ENCODE results near the gene FAM162A.

The FAM162A gene

DNA sequence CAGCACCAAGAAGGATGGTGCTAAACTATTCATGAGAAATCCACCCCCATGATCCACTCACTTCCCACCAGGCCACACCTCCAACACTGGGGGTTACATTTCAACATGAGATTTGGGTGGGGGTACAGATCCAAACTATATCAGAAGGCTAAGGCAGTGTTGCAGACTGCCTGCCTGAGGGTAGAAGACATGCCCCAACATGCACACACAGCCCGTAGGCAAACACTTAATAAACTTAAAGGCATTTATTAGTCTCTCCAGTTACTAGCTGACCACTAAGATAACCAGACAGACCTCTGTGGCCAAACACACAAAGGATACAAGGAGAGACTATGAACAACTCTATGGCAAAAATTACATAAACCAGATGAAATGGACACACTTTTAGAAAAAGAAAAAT, 10.2 kb downstream of the FAM162A start:
- H3K36me3 ChIP-seq, result peaks cover 4% of the 10 kb centered on the region; the same call in 1 of the 2 replicates
- TF ChIP-seq, protein P1, sequence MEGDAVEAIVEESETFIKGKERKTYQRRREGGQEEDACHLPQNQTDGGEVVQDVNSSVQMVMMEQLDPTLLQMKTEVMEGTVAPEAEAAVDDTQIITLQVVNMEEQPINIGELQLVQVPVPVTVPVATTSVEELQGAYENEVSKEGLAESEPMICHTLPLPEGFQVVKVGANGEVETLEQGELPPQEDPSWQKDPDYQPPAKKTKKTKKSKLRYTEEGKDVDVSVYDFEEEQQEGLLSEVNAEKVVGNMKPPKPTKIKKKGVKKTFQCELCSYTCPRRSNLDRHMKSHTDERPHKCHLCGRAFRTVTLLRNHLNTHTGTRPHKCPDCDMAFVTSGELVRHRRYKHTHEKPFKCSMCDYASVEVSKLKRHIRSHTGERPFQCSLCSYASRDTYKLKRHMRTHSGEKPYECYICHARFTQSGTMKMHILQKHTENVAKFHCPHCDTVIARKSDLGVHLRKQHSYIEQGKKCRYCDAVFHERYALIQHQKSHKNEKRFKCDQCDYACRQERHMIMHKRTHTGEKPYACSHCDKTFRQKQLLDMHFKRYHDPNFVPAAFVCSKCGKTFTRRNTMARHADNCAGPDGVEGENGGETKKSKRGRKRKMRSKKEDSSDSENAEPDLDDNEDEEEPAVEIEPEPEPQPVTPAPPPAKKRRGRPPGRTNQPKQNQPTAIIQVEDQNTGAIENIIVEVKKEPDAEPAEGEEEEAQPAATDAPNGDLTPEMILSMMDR (IDR thresholded peaks at IDR 0.05; ENCODE audit: low read depth, low read length), result no peak
- H3K27ac ChIP-seq, result peak overlapping the region; percentile 56
- no peak for DNase-seq
- no peak overlapping the region for H3K4me3 ChIP-seq (ENCODE audit: low read depth, low read length)
- no peaks in the 10 kb centered on the region for H3K27me3 ChIP-seq (ENCODE audit: insufficient read depth, low read depth, severe bottlenecking)
- H3K9me3 ChIP-seq (ENCODE audit: severe bottlenecking), result peaks cover 2% of the 10 kb centered on the region

DNA sequence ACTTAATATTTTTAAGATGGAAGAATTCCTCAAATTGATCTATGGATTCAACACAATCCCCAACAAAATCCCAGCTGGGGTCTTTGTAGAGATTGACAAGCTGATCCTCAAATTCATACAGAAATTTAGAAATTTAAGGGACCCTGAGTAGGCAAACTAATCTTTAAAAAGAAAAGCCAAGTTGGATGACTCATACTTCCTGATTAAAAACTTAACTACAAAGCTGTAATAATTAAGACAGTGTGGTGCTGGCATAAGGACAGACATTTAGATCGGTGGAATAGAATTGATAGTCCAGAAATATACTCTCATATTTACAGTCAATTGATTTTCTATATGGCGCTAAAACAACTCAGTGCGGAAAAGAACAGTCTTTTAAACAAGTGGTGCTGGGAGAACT, 11.6 kb downstream of the FAM162A start:
- DNase-seq, result no peak
- TF ChIP-seq, protein P1 (IDR thresholded peaks at IDR 0.05; ENCODE audit: low read depth, low read length), result no peak
- Histone ChIP-seq H3K36me3 (peaks cover 4% of the 10 kb centered on the region; the same call in 1 of the 2 replicates), H3K9me3 (ENCODE audit: severe bottlenecking) (peaks cover 2% of the 10 kb centered on the region), H3K4me3 (ENCODE audit: low read depth, low read length) (no peak overlapping the region), H3K27ac (no peak overlapping the region), H3K27me3 (ENCODE audit: insufficient read depth, low read depth, severe bottlenecking) (no peaks in the 10 kb centered on the region)

DNA sequence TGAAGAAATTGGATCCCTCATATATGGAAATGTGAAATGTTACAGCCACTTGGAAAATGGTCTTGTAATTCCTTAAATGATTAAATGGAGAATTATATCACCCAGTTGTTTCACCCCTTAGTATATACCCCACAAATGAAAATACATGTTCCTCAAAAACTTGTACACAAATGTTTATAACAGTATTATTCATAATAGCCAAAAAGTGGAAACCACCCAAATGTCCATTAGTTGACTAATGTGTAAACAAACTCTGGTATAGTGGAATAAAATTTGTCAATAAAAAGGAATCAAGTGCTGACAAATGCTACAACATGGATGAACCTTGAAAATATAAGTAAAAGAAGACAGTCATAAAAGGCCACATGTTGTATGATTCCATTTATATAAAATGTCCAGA, 12.5 kb downstream of the FAM162A start:
- Histone ChIP-seq H3K27ac (no peak overlapping the region), H3K36me3 (peaks cover 4% of the 10 kb centered on the region; the same call in 1 of the 2 replicates), H3K4me3 (ENCODE audit: low read depth, low read length) (no peak overlapping the region), H3K9me3 (ENCODE audit: severe bottlenecking) (peaks cover 2% of the 10 kb centered on the region), H3K27me3 (ENCODE audit: insufficient read depth, low read depth, severe bottlenecking) (no peaks in the 10 kb centered on the region)
- no peak for DNase-seq
- TF ChIP-seq, protein P1 (IDR thresholded peaks at IDR 0.05; ENCODE audit: low read depth, low read length), result no peak

DNA sequence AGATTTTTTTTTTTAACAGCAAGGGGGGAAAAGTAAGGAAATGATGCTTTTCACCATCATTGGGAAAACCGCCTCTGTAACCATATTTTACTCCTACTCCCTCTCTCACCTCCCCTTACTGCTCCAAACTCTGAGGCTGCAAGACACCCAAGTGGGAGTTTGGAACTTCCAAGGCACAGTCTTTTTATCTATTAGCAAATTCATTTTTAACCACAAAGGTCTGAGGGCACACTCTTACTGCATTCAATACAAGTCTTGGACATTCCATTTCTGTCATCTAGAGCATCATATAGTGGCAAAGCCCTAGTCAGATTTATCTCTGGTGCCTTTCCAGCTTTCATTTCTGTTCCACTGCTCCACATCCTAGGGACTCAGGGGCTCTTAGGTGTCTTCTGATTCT, 13.2 kb downstream of the FAM162A start:
- no peak for DNase-seq
- TF ChIP-seq, protein P1 (IDR thresholded peaks at IDR 0.05; ENCODE audit: low read depth, low read length), result no peak
- H3K27ac ChIP-seq, result no peak overlapping the region

DNA sequence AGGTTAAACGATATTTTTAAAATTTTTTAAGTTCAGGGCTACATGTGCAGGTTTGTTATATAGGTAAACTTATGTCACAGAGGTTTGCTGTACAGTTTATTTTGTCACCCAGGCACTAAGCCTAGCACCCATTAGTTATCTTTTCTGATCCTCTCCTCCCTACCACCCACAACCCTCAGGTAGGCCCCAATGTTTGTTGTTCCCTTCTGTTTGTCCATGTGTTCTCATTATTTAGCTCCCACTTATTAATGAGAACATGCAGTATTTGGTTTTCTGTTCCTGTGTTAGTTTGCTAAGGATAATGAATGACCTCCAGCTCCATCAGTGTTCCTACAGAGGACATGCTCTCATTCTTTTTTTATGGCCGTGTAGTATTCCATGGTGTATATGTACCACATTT, 14.9 kb downstream of the FAM162A start:
- Histone ChIP-seq H3K4me3 (ENCODE audit: low read depth, low read length) (no peak overlapping the region), H3K36me3 (peaks cover under 1% of the 10 kb centered on the region; the same call in 1 of the 2 replicates)
- no peak for DNase-seq

More for the DNA sequence above, 13.2 kb downstream of the FAM162A start:
- H3K27me3 ChIP-seq (ENCODE audit: insufficient read depth, low read depth, severe bottlenecking), result no peaks in the 10 kb centered on the region
- peaks cover 2% of the 10 kb centered on the region for H3K9me3 ChIP-seq (ENCODE audit: severe bottlenecking)
- H3K4me3 ChIP-seq (ENCODE audit: low read depth, low read length), result no peak overlapping the region
- H3K36me3 ChIP-seq, result peaks cover 4% of the 10 kb centered on the region; the same call in 1 of the 2 replicates

More for the DNA sequence above, 14.9 kb downstream of the FAM162A start:
- TF ChIP-seq, protein P1 (IDR thresholded peaks at IDR 0.05; ENCODE audit: low read depth, low read length), result no peak
- no peaks in the 10 kb centered on the region for H3K27me3 ChIP-seq (ENCODE audit: insufficient read depth, low read depth, severe bottlenecking)
- H3K27ac ChIP-seq, result no peak overlapping the region
- peaks cover 2% of the 10 kb centered on the region for H3K9me3 ChIP-seq (ENCODE audit: severe bottlenecking)

Data from WERI-Rb-1 (cell line).